HuH-7.5 (cell line): ENCODE results near the gene BRD9.
"Not testable (repeated sequence)": the region's sequence is repeated elsewhere in the genome, so short reads cannot be mapped to it uniquely, and the experiment has no call there.

Experiments
- DNase-seq: peaks from one replicate; pipeline ENCODE4 v3.0.0; 2011; ENCODE audit warnings: low spot score

The BRD9 gene

DNA sequence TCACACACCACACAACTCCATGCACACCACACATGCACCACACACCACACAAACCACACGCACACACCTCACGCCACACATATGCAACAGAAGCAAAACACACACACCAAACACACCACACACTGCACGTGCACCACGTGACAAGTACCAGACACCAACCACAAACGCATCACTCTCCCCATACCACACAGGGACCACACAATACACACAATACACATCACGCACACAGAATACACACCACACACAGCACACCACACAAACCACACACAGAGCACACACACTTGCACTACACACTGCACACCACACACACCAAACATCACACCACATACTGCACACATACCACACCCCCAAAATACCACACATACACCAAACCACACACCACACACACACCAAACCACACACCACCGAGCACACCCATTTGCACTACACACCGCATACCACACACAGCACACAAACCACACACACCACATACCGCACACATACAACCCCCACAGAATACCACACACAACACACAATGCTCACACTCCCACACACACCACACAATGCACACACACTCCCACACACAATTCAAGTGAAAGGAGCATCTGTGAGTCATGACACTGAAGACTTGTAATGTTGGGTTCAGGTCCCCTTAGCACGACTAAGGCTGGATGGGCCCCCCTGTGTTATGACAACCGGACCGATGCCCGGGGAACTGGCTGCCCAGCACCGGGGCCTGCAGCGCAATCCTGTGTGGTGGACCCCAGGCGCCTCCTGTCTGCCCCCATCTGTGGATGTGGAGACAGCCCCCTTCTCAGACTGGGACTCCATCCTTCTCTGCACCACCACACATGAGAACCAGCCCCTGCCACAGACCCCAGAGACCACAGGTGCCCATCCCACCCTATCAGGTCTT, 35.8 kb downstream of the BRD9 start:
- DNase-seq: no peak

DNA sequence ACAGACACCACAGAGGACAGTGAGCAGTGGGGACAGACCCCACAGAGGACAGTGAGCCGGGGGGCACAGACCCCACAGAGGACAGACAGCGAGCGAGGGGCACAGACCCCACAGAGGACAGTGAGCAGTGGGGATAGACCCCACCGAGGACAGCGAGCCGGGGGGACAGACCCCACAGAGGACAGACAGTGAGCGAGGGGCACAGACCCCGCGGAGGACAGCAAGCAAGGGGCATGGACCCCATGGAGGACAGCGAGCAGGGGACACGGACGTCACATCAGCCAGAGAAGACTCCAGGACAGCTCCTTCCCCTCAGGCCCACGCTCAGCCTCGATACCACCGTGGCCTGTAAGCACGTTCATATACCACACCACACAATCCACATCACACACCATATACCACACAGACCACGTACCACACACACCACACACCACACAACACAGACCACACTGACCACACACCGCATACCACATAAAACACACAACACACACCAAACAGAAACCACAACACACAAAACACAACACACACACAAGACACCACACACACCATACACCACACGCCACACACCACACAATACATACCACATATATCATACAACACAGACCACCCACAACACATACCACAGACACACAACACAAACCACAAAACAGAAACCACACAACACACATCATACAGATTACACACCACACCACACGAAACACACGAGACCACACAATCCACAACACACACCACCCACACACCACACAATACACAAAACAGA, 36.6 kb downstream of the BRD9 start:
- no peak for DNase-seq

DNA sequence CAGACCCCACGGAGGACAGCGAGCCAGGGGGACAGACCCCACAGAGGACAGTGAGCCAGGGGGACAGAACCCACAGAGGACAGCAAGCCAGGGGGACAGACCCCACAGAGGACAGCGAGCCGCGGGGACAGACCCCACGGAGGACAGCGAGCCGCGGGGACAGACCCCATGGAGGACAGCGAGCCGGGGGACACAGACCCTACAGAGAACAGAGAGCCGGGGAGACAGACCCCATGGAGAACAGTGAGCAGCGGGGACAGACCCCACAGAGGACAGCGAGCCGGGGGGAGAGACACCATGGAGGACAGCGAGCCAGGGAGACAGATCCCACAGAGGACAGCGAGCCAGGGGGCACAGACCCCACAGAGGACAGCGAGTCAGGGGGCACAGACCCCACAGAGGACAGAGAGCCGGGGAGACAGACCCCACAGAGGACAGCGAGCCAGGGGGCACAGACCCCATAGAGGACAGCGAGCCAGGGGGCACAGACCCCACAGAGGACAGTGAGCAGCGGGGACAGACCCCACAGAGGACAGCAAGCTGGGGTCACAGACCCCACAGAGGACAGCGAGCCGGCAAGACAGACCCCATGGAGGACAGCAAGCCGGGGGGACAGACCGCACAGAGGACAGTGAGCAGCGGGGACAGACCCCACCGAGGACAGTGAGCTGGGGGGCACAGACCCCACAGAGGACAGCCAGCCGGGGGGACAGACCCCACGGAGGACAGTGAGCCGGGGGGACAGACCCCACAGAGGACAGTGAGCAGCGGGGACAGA, 37.4 kb downstream of the BRD9 start:
- DNase-seq: no peak

DNA sequence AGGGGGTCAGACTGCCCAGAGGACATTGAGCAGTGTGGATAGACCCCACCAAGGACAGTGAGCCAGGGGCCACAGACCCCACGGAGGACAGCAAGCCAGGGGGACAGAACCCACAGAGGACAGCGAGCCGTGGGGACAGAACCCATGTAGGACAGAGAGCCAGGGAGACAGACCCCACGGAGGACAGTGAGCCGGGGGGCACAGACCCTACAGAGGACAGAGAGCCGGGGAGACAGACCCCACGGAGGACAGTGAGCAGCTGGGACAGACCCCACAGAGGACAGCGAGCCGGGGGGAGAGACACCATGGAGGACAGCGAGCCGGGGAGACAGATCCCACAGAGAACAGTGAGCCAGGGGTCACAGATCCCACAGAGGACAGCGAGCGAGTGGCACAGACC, 38.4 kb downstream of the BRD9 start:
- no peak for DNase-seq

DNA sequence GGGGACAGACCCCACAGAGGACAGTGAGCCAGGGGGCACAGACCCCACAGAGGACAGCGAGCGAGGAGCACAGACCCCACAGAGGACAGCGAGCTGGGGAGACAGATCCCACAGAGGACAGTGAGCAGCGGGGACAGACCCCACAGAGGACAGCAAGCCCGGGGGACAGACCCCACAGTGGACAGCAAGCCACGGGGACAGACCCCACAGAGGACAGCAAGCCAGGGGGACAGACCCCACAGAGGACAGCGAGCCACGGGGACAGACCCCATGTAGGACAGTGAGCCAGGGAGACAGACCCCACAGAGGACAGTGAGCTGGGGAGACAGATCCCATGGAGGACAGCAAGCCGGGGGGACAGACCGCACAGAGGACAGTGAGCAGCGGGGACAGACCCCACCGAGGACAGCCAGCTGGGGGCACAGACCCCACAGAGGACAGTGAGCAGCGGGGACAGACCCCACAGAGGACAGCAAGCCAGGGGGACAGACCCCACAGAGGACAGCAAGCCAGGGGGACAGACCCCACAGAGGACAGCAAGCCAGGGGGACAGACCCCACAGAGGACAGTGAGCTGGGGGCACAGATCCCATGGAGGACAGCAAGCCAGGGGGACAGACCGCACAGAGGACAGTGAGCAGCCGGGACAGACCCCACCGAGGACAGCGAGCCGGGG, 39.0 kb downstream of the BRD9 start:
- DNase-seq: not testable (repeated sequence)

DNA sequence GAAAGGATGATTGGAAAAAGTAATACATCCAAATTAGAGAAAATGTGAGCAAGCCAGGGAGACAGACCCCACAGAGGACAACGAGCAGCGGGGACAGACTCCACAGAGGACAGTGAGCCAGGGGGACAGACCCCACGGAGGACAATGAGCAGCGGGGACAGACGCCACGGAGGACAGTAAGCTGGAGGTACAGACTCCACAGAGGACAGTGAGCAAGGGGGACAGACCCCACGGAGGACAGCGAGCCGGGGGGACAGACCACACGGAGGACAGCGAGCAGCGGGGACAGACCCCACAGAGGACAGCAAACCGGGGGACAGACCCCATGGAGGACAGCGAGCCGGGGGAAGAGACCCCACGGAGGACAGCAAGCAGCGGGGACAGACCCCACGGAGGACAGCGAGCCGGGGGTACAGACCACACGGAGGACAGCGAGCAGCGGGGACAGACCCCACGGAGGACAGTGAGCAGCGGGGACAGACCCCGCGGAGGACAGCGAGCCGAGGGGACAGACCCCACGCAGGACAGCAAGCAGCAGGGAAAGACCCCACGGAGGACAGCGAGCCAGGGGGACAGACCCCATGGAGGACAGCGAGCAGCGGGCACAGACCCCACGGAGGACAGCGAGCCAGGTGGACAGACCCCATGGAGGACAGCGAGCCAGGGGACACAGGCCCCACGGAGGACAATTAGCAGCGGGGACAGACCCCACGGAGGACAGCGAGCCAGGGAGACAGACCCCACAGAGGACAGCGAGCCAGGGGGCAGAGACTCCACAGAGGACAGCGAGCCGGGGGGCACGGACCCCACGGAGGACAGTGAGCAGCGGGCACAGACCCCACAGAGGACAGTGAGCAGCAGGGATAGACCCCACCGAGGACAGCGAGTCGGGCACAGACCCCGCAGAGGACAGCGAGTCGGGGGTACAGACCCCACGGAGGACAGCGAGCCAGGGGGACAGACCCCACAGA, 39.9 kb downstream of the BRD9 start:
- DNase-seq: no peak

DNA sequence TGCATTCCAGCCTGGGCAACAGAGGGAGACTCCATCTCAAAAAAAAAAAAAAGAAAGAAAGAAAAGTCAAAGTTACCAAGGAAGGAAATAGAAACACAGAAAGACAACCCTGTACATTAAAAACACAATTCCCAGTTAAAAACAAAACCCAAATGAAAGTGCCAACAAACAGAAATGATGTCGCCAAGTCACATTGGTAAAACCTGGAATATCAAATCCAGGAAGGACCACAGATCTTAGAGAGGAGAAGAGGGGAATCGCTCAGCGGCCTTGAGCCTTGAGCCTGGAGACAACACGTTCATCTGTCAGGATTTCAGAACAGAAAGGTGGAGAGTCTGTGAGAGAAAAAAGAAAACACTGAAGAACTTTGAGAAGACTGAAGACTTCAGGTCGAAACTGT, 40.6 kb downstream of the BRD9 start:
- no peak for DNase-seq

DNA sequence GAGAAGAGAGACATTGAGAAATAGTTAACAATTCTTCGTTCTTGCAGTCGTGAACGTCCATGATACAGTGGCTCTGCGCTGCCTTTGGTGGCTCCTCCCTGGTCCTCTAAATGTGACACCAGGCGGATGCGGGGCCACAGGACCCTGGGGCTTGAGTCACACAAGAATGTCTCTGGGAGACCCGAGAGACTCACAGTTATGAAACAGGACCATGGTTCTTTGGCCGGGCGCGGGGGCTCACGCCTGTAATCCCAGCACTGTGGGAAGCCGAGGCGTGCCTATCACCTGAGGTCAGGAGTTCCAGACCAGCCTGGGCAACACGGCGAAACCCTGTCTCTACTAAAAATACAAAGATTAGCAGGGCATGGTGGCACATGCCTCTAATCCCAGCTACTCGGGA, 41.0 kb downstream of the BRD9 start:
- no peak for DNase-seq

DNA sequence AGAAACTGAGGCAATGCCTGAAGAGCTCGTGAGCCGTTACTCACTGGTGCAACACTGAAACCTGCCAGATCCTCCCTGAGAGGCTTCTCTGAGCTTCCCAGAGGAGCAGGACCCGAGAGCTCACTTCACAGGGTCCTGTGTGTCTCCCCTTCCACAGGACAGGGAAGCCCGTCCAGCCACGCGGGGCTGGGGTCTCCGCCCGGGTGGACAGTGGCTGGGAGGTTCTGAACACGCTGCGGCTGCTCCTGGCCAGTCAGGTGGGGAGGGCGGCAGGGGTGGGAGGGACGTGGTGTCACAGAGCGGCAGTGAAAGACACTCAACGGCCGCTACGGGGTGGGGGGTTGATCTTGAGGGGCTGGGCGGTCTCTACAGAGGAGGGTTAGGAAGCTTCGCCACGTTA, 41.5 kb downstream of the BRD9 start:
- DNase-seq: no peak

DNA sequence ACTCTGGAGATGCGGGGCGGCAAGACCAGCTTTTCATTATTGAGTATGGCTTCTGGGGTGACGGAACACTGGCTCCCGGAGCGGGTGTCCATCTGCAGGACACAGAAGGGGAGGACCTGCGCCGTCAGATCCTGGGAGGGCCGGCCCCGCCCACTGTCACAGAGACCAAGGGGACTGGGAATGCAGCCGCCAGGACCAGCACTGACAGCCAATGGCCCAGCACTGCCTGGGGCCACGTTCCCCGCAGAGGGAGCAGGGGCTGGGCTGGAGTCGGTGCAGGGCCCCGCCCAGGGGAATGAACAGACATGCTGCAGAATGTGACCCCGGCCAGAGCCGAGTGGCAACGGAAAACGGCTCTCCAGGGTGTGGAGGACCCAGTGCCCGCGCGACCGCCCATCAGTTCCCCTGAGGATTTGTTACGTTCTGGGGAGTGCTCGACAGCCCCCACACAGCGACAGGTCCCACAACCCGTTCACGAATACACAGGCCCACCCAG, 42.0 kb downstream of the BRD9 start, which contains the start of gene ZDHHC11:
Gene ZDHHC11 (minus strand): TSS at position 476 of the 496 bp plus-strand sequence. CDS start 384 bp downstream, at position 92.
- DNase-seq: peak; percentile 71

DNA sequence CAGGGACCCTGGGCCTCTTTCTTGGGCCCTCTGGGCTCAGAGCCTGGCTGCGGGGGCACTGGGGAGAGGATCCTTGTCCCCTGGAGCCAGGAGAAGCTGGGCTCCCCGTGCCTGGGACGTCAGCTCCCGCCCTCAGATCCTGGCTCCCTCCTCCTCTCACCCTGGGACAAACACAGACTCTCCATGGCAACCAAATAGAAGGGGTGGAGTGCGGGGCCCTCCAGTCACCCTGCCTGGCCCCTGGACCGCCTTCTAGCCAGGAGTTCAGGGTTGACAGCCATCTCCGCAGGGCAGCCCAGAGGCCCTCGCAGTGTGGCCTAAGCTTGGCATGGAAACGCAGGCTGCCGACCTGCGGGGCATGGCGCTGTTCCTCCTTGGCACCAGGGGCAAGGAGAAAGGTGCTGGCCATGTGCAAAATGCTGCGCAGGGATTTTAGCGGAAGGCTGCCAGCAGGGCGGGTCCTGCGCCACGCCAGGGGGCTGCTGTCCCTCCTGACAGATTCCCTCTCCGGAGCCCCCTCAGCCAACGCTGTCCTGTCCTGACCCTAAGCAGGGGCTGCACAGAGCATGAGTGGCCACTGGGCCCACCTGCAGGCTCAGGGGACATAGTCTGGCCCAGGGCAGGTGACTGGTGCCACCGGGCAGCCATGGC, 42.8 kb downstream of the BRD9 start:
- DNase-seq: peak; percentile 48

DNA sequence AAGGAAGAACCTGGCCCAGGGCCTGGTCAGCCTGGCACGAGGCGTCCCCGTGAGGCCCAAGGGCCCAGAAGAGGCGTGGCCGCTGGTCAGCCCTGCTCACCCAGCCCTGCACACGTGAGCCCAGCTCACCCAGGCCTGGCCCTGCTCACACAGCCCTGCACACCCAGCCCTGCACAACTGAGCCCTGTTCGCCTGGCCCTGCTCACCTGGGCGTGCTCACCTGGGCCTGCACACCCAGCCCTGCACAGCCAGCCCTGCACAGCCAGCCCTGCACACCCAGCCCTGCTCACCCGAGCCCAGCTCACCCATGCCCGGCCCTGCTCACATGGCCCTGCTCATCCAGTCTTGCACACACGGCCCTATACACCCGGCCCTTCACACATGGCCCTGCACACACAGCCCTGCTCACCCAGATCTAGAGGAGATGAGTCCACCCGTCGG, 43.9 kb downstream of the BRD9 start:
- DNase-seq: no peak

DNA sequence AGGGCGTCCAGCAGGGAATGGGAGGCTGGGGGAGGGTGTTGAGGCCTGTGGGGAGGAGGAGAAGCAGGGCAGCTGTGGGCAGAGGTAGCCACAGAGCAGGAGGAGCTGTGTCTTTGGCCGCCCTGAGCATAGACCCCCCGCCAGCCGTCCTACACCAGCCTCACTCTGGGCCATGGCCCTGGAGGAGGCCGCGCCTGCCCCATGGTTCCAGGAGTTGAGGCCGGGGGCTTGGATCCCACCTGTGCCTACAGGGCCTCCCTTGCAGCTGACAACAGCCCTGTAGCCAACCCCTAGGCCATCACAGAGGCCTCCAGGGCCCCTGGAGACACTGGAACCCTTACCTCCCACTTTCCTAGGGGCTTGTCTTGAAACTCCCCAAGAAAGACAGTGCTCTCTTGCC, 44.9 kb downstream of the BRD9 start:
- not testable (repeated sequence) for DNase-seq

DNA sequence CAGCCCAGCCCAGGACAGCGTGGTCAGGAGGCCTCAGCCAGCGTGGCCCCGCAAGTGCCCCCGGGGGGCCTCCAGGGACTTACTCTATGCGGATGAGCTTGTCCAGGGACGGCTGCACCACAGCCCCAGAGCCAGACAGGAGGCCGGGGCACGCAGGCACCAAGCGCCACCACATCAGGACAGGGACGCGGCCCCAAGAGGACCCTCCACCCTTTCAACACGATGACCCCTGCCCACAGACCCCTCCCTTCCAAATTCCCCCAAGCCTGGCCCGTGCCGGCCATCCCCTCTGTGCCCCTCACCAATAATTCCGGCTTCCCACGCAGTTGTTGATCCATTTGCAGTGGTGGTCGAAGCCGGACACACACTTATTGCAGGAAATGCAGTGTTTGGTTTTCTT, 45.4 kb downstream of the BRD9 start:
- DNase-seq: not testable (repeated sequence)

DNA sequence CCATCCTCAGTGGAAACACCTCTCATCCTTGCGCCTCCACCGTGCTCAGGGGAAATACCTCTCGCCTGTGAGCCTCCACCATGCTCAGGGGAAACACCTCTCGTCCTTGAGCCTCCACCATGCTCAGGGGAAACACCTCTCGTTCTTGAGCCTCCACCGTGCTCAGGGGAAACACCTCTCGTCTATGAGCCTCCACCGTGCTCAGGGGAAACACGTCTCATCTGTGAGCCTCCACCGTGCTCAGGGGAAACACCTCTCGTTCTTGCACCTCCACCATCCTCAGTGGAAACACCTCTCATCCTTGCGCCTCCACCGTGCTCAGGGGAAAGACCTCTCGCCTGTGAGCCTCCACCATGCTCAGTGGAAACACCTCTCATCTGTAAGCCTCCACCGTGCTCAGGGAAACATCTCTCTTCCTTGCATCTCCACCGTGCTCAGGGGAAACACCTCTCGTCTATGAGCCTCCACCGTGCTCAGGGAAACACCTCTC, 46.0 kb downstream of the BRD9 start:
- DNase-seq: not testable (repeated sequence)

DNA sequence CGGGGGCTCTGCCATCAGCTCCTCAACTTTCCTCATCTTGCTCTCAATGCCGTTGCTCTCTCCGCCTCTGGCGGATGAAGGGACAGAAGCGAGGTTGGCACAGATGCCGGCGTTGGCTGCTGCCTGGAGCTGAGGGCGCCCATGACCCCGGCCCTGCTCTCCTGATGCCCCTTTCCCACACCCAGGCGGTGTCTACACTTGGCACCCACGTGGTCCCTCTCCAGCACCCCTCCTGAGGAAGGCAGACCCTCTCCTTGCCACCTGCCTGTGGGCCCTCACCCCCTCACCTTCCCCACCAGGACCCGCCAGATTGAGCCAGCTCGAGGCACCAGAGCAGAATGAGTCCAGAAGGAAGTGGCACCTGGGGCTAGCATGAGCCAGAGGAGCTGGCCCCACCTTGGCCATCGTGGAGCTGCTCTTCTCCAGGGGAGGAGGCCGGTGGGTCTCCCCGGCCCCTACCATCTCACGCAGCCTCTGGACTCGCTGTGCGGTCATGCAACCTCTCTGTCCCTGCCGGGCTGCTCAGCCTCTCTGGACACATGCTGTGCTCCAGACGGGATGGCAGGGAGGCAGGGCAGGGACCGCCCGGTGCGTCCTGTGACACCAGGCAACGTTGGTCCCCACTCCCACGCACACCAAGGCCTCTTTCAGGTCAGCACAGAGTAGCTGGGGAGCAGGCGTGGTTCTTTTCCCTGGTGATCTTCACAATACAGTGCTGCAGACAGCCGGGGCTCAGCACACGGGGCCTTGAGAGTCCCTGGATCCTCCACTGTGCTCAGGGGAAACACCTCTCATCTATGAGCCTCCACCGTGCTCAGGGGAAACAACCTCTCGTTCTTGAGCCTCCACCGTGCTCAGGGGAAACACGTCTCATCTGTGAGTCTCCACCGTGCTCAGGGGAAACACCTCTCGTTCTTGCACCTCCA, 46.7 kb downstream of the BRD9 start:
- not testable (repeated sequence) for DNase-seq

DNA sequence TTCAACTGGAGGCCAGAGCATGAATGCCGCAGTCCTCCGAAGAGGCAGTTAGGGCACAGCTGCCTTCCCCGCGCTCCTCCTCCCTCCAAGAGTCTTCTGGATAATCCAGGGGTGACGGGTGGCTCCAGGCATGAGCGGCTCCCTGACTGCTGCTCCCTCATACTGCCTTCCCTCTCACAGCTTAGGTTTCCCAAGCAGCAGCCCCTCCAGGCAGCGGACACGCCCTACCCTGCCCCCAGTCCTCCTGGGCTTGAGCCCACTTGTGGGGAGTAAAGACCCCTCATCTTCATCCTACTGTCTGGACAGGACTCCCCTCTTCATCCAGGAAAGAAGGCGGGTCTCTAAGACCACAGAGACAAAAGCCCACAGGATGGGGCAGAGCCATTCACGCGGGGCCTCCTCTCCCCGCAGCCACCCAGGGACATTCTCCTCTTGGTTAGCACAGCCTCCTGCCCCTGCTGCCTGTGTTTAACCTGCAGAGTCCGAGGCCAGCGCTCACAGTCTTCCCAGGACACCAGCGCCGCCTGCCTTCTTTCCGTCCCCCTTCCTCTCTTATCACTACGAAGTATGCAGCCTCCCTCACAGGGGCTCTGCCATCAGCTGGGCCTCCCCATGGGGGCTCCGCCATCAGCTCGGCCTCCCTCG, 47.4 kb downstream of the BRD9 start:
- DNase-seq: not testable (repeated sequence)

DNA sequence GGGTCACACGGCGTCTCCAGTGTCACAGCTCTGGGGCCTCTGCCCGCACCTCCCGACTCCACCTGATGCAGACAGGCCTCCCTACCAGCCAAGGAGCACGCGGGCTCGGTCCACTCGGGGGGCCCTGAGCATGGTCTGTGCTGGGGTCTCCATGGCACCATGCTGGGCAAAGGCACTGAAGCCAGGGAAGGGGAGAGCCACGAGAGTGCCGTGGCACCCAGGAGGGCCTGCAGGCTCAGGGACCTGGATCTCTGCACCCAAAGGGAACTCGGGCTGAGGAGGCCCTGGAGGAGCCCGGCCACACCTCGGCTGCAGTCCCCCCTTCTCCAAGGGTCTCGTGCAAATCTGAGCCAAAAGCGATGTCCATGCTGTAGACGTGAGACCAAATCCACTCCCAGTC, 48.2 kb downstream of the BRD9 start:
- not testable (repeated sequence) for DNase-seq
